ENCODE results near the gene EEA1.

Gene EEA1

DNA sequence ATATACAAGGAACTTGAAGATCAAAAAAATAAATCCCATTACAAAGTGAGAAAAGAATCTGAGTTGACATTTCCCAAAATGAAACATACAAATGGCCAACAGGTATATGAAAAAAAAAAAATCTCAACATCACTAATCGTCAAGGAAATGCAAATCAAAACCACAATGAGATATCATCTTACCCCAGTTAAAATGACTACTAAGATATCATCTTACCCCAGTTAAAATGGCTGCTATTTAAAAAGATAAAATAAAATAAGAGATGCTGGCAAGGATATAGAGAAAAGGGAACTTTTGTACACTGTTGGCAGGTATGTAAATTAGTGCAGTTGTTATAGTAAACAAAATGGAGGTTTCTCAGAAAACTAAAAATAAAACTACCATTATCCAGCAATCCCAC is 181.9 kb downstream of the EEA1 start:
- DNase-seq (ENCODE audit: low spot score) = no peak

DNA sequence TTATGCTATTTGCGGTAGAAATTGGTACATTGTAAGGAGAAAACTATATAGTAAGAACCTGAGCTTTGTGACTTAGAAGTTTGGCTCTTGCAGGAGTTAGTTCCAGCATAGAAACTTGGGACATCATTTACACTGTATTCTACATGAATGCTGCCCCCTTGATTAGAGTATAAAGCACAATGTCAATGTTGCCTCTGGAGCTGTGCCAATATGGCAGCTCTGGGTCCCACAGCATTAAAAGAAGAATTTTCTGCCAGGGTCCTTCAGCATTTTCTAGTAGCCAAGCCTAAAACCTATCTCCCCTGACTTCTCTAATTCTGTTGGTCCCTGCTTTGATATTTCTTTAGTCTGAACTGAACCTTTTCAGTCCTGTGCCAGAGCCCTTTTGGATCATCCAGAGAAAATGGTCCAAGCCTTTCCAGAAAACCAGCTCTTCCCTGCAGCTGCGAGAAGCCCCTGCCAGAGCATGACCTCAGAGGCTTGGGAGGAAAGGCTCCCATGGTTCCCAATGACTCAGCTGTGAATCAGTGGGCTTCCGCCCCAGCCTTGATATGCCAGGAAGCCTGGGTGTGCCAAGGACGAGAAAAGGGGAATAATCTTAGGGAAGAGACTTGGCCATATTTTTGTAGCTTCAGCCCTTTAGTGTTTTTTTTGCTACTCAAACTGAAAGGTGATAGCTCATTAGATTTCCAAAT is 183.1 kb downstream of the EEA1 start:
- no peak for DNase-seq (ENCODE audit: low spot score)

DNA sequence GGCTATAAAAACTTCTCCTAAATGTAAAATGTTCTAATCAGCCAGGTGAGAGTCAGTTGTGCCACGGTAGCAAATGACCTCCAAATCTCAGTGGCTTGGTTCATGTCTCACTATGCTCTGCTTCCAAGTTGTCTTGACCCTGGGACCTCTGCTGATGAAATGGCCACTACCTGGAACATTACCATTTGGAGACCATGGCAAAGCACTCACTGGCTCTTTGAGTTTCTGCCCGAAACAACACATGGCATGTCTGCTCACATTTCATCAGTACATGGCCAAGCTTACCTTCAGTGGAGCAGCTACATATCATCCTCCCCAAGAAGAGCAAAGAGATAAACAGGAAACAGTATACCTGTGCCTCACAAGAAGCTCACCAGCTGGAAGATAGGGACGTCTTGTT is 186.1 kb downstream of the EEA1 start:
- no peak for DNase-seq (ENCODE audit: low spot score)

DNA sequence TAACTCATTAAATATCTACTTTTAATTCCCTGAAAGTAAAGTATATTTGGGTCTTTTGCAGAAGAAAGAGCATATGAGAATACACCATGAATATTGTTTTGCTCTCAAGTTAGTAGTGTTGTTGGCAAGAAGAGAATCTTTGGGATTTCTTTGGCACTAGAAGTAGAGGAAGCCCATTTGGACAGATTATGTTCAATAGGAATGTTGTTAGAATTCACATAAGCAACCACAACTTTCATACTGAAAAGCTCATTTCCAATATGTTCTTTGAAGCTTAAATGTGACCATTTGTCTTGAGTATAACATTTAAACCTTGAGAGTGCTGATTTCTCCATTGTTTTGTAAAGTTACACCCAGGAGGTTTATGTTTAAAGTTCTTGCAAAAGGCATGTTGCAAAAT is 188.7 kb downstream of the EEA1 start:
- DNase-seq (ENCODE audit: low spot score) = no peak

DNA sequence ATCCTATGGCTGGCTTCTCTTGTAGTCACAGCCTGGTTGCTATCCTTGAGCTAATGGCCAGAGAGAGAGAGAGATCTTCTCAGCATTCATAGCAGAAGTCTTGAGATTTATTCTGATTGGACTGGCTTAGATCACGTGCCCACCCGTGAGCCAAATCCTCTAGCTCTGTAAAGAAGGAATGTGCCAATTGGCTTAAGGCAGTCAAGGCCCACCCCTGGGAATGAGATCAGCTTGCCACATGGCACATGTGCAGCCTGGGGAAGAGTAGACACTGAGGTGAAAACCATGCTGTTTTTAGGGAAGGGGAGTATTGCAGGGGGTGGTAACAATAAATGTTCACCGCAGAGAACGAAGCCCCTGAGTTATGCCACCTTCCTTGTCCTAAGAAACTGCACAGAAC is 190.0 kb downstream of the EEA1 start:
- no peak for DNase-seq (ENCODE audit: low spot score)

DNA sequence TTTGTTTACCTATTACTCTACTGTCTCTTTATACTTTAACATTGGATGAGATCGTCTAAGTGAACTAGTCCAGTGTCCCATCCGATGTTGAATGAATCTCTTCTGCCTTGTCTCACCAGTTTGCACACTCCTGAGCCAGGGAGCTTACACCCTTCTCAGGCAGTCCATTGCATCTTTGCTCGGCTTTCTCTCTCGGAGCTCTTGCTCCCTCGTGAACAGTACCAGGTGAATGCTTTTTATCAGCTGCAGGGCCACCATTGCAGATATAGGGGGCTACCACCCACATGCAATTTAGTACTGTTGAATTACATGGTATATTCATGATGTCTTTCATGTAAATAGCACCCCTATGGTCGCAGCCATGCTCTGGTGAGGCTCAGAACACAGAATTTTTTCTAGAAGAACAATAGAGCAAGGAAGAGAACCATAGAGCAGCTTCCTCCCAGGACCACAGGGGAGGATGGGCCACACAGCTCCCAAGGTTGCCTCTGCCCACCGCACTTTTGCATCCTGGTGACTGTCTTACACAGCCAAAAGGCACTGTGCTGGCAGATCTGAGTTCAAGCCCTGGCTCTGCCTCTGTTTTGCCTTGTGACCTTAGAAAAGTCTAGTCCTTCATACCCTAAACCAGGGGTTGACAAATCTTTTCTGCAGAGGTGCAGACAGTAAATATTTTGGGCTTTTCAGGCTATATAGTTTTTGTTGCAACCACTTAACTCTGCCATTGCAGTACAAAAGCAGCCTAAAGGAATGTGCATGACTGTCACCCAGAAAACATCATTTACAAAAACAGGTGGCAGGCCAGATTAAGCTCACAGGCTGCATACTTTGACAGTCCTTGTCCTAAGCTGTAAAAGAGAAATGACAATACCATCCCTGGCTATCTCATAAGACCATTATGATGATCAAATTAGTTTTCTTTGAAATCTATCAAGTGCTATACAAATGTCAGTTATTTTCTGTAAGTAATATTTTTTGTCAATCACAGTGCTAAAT is 190.9 kb downstream of the EEA1 start:
- DNase-seq (ENCODE audit: low spot score) = no peak

DNA sequence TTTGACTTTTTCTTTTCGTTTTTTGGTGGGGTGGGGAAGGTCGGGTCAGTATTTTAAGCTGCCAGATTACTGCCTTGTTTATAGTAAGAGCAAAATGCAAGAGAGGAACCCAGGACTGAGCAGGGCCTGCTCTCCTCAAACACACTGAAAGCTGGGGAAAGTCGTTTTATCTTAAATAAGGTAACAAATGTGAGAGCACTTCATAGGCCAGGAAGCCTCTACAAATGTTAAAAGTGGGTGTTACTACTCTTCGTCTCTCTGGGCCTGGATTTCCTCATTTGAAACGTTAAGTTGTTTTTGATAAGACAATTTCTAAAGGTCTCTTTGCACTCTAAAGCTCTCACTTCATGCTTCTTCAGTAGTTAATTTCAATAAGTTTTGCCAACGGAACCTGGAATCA is 192.5 kb downstream of the EEA1 start:
- no peak for DNase-seq (ENCODE audit: low spot score)

DNA sequence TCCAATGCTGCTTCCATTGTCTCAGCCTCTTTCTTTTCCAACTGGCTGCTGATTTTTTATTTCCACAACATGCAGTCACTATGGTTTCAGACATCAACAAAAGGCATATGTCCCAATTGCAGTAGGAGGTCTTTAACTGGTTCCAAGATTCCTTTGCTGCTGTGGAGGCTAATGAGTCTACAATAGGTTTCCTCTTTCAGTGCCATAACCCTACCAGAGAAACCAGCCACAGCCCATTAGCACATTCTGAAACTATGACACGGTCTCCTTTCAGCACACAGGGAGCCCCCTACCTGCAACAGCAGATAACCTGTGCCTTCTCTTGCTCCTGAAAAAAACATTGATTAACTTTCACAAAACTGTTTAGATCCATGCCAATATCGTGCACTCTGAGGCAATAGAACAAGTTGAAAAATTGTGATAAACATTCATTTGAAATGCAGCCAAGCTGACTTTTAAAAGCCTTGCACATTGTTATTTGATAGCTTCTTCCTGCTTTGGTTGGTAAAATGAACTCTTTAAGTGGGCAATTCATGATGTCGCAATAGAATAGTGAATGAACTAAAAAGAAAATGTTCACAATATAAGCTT is 193.9 kb downstream of the EEA1 start:
- DNase-seq (ENCODE audit: low spot score) = peak; percentile 45

DNA sequence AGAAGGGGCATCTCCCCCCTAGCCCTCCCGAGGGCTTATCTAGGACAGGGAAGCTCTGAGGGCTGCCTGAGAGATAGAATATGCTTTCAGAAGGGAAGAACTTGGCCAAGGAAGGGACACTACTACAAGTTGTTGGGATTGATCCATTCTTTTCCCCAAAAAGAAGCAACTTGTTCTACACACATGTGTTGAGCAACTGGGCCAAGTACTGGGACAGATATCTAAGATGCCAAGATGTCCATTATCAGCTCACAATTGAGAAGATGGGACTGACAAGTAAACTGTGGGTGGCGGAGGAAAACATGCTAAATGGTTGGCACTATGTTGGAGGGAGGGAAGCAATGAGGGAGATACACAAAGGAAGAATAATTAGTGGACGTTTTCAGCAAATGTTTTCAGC is 195.4 kb downstream of the EEA1 start:
- DNase-seq (ENCODE audit: low spot score) = no peak

DNA sequence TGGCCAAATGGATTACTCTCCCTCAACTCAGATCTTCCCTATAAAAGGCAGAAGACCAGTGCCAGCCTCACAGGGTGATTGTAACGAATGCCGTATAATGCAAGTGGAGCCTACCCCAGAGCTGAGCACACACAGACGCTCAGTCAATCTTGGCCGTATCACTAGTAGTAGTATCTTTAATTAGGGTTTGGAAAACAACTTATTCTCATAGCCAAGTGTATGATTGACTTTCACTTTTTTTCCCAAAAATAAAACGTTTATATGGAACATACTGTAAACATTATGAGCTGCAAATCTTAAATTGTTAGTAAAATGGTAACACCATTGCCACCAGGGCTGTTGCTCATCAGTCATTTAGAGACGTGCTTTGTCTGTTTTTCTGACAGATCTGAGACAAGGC is 195.9 kb downstream of the EEA1 start:
- DNase-seq (ENCODE audit: low spot score) = no peak

DNA sequence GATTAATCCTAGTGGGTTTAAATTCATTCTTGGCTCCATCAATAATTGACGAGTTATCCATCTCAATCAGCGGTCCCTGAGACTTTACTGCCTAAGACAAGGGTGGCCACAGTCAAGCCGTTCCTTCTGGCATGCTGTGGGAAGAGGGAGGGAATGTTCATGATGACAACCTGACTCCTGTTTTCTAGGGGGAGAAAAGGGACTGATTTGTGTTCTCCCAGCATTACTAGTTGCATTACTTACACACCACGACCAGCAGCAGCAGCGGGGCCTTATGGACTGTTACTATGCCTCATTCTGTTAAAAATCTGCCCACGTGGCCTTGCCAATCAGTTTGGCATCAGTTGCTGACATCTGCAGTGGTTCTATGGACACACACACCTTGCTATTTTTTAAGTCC is 196.4 kb downstream of the EEA1 start:
- no peak for DNase-seq (ENCODE audit: low spot score)

DNA sequence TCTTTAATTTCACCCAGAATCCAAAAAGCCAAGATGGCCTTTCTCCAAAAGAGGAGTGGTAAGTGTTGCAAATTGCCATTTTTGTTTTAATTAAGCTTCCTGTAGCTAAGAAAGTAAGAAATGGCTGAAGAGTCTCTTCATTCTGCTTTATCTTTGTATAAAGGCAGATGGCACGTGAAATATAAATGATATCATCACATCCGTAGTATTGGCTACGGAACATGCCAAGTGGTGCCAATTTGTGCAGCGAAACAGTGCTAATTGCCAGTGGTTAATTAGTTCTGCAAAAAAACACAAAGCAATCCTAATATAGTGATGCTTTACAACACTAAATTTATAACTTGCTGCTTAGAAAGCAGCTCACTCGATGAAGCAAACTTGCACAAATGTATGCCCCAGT is 196.9 kb downstream of the EEA1 start:
- DNase-seq (ENCODE audit: low spot score) = no peak

DNA sequence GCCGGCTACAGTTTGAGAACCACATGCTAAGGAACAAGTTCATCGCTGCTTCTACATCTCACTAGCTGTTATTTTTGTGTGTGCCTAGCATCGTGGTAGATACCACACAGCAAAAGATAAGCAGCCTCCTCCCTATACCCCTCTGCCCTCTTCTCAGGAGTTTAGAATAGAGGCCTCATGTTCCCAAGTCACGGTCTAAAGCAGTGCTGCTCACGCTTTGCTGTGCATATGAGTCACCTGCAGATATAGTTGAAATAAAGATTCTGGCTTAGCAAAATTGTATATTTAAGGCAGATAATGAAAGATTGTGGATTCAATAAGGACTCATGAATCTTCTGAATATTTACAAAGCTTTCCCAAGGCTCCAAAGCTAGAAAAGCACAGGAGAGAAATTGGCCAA is 198.3 kb downstream of the EEA1 start:
- DNase-seq (ENCODE audit: low spot score) = no peak

DNA sequence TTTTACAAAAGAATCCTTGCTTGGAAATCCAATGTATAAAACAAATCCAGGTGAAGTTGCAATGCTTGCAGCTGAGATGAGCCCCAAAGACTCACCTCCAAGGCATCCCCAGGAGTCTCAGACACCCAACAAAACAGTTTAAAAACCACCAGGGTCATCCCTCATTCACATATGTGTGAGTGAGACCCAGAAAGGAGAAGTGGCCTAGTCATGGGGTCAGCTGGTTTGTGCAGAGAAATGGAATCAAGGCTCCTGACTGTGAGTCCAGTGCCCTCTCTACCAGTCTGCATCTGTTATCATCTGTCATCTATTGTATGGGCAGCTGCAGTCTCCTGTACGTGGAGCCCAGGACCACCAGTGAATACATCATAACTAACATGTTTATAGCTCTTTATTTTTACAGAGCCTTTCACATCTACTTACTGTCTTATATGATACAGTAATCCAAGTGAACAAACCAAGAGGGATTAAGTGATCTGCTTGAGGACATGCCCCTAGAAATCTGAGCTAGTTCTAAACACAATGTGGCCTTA is 199.3 kb downstream of the EEA1 start:
- DNase-seq (ENCODE audit: low spot score) = no peak

DNA sequence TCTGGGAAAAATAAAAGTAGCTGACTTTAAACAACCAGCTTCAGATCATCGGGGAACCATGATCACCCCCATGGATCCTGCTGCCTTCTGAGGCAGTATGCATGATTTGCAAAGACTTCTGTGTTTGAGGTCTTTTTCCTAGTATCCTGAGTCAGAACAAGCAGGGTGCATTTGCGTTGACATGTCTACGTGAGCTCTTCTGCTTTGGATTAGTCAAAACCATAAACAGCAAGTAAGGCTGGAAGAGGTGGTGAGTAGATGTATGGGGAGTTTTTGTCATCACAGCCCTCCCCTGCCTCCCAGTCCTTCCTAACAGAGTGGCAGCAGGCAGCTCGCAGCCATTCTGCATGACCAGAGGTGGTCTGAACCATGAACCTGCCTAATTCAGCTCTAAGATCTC is 202.2 kb downstream of the EEA1 start:
- no peak for DNase-seq (ENCODE audit: low spot score)

DNA sequence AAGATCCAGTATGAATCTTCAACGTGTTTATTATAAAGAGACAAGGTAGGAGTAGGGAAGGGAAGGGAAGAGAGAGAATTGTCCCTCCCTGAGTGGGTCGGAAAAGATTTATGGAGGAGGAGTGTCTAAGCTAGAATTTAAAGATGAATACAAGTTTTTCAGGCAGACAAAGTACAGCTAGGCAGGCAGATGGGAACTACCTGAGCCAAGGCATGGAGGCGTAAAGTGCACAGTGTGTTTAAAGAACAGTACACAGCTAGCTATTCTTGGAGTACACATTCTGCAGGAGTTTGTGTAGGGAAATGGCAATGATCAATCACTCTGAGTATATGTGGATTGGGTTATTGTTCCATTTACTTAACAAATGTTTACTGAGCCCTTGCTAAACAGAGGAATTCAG is 206.2 kb downstream of the EEA1 start:
- no peak for DNase-seq (ENCODE audit: low spot score)

DNA sequence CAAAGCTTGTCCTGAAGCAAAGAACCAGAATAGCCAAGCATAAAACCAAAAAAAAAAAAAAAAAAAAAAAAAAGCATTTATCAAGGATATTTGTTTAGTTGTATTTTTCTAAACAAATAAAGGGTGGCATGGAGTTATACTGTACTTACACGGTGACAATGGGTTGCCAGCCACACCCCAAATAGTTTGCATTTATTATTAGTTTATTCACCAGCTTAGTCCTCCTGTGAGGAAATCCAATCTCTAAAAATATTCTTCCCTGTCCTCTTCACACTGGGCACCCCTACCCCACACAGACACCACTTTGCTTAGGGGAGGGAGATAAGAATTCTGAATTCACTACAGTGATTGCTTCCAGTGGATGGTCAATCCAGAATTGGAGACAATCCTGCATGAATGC is 207.4 kb downstream of the EEA1 start:
- no peak for DNase-seq (ENCODE audit: low spot score)

DNA sequence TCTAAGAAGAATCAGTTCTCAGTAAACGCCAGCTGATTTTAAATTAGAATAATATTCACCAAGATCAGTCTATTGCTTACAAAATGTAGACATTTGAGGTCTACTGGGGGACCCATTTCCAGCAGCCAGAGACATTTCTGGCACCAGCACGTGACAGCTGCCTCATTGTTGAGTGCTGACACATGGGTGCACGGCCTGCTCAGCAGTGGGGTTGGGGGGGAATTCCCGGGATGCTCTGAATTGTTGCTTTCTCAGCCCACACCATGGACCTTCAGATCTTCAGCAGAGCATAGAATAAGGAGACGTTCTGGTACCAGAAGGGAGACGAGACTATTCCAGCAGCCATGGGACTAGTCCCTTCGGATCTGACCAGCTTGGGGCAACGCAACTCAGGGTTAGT is 208.0 kb downstream of the EEA1 start:
- no peak for DNase-seq (ENCODE audit: low spot score)

Measured in iPS-NIHi11 (cell line).